ENCODE measurements around the gene UMOD.

The UMOD gene

GRCh38 chr16:20369452-20370054 lies 17.0 kb upstream of the UMOD start:
- H3K4me3 ChIP-seq (ENCODE audit: low read depth, low read length), result no peak overlapping the region
- TF ChIP-seq CTCF (IDR thresholded peaks at IDR 0.05; ENCODE audit: insufficient read depth, low read depth, low read length, missing control alignments), result no peak
- DNase-seq (ENCODE audit: low read depth), result no peak

GRCh38 chr16:20364051-20364450 lies 11.5 kb upstream of the UMOD start:
- DNase-seq (ENCODE audit: low read depth), result no peak
- no peak overlapping the region for H3K4me3 ChIP-seq (ENCODE audit: low read depth, low read length)
- TF ChIP-seq CTCF (IDR thresholded peaks at IDR 0.05; ENCODE audit: insufficient read depth, low read depth, low read length, missing control alignments), result no peak

- no peak for TF ChIP-seq CTCF (IDR thresholded peaks at IDR 0.05; ENCODE audit: insufficient read depth, low read depth, low read length, missing control alignments)
- DNase-seq (ENCODE audit: low read depth), result no peak
- H3K4me3 ChIP-seq (ENCODE audit: low read depth, low read length), result no peak overlapping the region
Observed at GRCh38 chr16:20363191-20363590, 10.7 kb upstream of the UMOD start.

- no peak for DNase-seq (ENCODE audit: low read depth)
- H3K4me3 ChIP-seq (ENCODE audit: low read depth, low read length), result no peak overlapping the region
- no peak for TF ChIP-seq CTCF (IDR thresholded peaks at IDR 0.05; ENCODE audit: insufficient read depth, low read depth, low read length, missing control alignments)
Observed at GRCh38 chr16:20359997-20360396, 7.5 kb upstream of the UMOD start.

GRCh38 chr16:20355114-20355782 lies 2.7 kb upstream of the UMOD start:
- H3K4me3 ChIP-seq (ENCODE audit: low read depth, low read length), result no peak overlapping the region
- DNase-seq (ENCODE audit: low read depth), result no peak
- no peak for TF ChIP-seq CTCF (IDR thresholded peaks at IDR 0.05; ENCODE audit: insufficient read depth, low read depth, low read length, missing control alignments)

GRCh38 chr16:20353379-20353778 lies 864 bp upstream of the UMOD start:
- no peak for TF ChIP-seq CTCF (IDR thresholded peaks at IDR 0.05; ENCODE audit: insufficient read depth, low read depth, low read length, missing control alignments)
- DNase-seq (ENCODE audit: low read depth), result no peak
- no peak overlapping the region for H3K4me3 ChIP-seq (ENCODE audit: low read depth, low read length)

GRCh38 chr16:20349615-20350014 lies 2.9 kb downstream of the UMOD start:
- TF ChIP-seq CTCF (IDR thresholded peaks at IDR 0.05; ENCODE audit: insufficient read depth, low read depth, low read length, missing control alignments), result no peak
- no peak overlapping the region for H3K4me3 ChIP-seq (ENCODE audit: low read depth, low read length)
- DNase-seq (ENCODE audit: low read depth), result no peak

Data from GM12865 (cell line).